ENCODE results near the gene THRSP.
"Not testable (repeated sequence)": the region's sequence is repeated elsewhere in the genome, so short reads cannot be mapped to it uniquely, and the experiment has no call there.

Gene THRSP

DNA sequence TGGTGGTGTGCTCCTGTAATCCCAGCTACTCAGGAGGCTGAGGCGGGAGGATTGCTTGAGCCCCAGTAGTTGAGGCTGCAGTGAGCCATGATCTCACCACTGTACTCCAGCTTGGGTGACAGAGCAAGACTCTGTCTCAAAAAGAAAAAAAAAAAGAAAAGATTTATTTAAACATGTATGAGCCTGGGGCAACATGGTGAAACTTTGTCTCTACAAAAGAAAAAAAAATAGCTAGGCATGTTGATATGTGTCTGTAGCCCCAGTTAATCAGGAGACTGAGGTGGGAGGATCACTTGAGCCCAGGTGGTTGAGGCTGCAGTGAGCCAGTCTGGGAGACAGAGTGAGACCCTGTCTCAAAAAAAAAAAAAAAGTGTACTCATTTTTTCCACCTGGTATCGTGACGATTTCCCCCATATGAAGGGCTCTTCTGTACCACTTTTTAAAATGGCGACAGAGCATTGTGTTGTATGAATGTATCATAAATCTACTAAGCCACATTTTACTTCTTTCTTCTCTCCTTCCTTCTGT lies 24.2 kb upstream of the THRSP start:
- TF ChIP-seq, protein P1, sequence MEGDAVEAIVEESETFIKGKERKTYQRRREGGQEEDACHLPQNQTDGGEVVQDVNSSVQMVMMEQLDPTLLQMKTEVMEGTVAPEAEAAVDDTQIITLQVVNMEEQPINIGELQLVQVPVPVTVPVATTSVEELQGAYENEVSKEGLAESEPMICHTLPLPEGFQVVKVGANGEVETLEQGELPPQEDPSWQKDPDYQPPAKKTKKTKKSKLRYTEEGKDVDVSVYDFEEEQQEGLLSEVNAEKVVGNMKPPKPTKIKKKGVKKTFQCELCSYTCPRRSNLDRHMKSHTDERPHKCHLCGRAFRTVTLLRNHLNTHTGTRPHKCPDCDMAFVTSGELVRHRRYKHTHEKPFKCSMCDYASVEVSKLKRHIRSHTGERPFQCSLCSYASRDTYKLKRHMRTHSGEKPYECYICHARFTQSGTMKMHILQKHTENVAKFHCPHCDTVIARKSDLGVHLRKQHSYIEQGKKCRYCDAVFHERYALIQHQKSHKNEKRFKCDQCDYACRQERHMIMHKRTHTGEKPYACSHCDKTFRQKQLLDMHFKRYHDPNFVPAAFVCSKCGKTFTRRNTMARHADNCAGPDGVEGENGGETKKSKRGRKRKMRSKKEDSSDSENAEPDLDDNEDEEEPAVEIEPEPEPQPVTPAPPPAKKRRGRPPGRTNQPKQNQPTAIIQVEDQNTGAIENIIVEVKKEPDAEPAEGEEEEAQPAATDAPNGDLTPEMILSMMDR (conservative IDR thresholded peaks at IDR 0.05; ENCODE audit: low read depth, low read length), result no peak
- H3K4me3 ChIP-seq (ENCODE audit: low read depth, low read length), result no peak overlapping the region
- DNase-seq (ENCODE audit: low read depth), result no peak

DNA sequence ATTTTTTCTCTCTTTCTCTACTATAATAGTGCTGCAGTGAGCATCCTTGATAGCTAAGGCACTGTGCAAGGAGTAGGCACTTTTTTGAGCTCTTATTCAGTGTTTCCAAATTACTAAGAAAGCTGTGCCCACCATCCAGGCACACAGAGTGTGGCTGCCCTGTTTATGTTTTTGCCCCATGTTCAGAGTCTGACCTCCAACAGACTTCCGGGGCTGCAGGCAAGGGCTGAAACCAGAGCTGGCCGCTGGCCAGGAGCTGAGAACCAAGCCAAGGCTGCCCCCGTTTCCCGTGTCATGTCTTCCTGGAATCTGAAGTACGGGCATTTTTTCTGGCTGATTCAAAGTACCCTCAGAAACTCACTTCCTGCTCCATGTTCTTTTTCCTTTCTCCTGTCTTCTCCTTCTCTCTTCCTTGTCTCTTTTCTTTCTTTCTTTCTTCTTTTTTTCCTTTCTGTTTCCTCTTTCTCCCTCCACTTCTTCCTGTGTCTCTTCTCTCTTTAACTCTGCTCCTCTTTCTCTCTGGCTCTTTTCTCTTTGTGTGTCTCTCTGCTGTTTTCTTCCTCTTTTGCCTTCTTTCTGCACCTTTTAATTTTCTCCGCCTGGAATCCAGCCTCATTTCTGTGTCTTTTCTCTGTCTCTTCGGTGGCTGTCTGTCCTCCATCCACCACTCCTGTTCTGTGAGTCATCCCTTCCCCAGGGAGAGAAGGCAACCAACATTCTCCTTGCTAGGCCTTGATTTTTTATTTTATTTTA lies 23.6 kb upstream of the THRSP start:
- TF ChIP-seq, protein P1 (conservative IDR thresholded peaks at IDR 0.05; ENCODE audit: low read depth, low read length), result no peak
- H3K4me3 ChIP-seq (ENCODE audit: low read depth, low read length), result no peak overlapping the region
- DNase-seq (ENCODE audit: low read depth), result peak; percentile 82

DNA sequence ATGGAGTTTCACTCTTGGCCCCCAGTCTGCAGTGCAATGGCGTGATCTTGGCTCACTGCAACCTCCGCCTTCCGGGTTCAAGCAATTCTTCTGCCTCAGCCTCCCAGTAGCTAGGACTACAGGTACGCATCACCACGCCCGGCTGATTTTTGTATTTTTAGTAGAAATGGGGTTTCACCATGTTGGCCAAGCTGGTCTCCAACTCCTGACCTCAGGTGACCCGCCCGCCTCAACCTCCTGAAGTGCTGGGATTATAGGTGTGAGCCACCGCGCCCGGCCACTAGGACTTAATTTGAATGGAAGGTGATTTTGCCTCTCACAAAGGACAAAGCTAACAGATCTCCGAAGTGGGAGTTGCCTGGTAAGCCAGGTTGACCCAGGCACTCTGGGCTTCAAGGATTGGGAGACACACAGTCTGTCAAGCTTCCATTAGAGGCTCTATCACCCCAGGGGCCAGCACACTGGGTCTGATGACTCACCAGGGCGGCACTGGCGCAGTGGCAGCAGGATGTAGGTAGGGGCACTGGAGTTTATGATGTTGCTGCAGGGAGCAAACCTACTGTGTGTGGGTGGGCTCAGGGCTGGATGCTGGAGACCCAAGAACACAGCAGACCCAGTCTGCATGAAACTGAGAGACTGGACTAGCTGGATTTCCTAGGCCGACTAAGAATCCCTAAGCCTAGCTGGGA lies 22.8 kb upstream of the THRSP start:
- no peak overlapping the region for H3K4me3 ChIP-seq (ENCODE audit: low read depth, low read length)
- TF ChIP-seq, protein P1 (conservative IDR thresholded peaks at IDR 0.05; ENCODE audit: low read depth, low read length), result no peak
- DNase-seq (ENCODE audit: low read depth), result no peak

DNA sequence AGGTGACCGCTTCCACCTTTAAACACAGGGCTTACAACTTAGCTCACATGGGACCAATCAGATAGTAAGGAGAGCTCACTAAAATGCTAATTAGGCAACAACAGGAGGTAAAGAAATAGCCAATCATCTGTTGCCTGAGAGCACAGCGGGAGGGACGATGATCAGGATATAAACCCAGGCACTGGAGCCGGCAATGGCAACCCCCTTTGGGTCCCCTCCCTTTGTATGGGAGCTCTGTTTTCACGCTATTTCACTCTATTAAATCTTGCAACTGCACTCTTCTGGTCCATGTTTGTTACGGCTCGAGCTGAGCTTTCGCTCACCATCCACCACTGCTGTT lies 22.3 kb upstream of the THRSP start:
- DNase-seq (ENCODE audit: low read depth); H3K4me3 ChIP-seq (ENCODE audit: low read depth, low read length): not testable (repeated sequence)

DNA sequence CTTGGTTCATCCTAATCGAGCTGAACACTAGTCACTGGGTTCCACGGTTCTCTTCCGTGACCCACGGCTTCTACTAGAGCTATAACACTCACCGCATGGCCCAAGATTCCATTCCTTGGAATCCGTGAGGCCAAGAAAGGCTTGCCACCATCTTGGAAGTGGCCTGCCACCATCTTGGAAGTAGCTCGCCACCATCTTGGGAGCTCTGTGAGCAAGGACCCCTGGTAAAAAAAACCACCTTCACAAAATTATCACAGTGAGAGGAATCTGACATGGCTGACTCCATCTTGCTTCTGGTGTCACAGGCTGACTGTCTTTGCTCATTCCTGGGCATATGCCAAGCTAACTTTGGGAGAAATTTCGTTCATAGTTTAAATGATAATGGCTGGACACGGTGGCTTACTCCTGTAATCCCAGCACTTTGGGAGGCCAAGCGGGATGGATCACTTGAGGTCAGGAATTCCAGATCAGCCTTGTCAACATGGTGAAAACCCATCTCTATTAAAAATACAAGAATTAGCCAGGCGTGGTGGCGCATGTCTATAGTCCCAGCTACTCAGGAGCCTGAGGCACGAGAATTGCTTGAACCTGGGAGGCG lies 21.7 kb upstream of the THRSP start:
- DNase-seq (ENCODE audit: low read depth), result no peak
- TF ChIP-seq, protein P1 (conservative IDR thresholded peaks at IDR 0.05; ENCODE audit: low read depth, low read length), result no peak
- H3K4me3 ChIP-seq (ENCODE audit: low read depth, low read length), result no peak overlapping the region

DNA sequence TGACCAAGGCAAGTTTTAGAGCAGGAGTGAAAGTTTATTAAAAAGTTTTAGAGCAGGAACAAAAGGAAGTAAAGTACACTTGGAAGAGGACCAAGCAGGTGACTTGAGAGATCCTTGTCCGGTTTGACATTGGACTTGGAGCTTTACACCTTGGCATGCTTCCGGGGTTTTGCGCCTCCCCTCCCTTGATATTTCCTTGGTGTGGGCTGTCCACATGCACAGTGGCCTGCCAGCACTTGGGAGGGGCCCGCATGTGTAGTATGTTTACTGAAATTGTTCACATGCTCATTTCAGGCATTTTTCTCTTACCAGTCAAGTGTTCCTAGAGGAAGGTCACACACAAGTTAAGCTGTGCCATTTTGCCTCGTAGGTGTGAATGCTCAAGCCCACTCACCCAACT lies 19.0 kb upstream of the THRSP start:
- DNase-seq (ENCODE audit: low read depth), result no peak
- H3K4me3 ChIP-seq (ENCODE audit: low read depth, low read length), result no peak overlapping the region
- TF ChIP-seq, protein P1 (conservative IDR thresholded peaks at IDR 0.05; ENCODE audit: low read depth, low read length), result no peak

DNA sequence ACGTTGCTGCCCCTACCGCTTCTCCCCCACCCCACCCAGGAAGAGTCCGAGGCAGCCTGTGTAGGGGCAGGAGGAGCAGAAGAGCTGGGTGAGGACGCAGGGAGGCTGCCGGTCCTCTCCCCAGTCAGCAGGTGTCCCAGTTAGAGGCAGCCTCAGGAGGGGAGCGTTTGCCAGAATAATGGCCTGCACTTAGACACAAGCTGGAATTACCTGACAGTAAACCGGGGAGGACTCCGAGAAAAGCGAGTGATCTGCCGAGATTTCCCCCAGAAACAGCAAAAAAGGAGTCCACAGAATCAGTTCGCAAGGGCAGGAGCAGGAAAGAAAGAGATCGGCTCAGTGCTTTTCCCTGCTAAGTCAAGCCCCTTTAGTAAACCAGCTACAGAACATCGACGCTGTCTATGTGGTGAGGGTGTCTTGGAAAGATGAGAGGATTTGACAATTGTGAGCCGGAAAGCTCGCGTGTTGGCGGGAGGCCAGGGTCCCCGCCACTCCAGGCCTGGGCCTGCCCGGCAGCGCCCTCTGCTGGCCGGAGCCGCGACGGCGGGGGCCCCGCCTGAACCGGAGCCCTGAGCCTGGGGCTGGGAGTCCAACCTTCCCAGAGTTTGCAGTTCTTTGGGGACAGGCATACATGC lies 17.7 kb upstream of the THRSP start:
- TF ChIP-seq, protein P1 (conservative IDR thresholded peaks at IDR 0.05; ENCODE audit: low read depth, low read length), result peak; percentile 69
- peak overlapping the region; percentile 61 for H3K4me3 ChIP-seq (ENCODE audit: low read depth, low read length)
- DNase-seq (ENCODE audit: low read depth), result peak; percentile 64
